ENCODE results near the gene CEMP1.

The CEMP1 gene

DNA sequence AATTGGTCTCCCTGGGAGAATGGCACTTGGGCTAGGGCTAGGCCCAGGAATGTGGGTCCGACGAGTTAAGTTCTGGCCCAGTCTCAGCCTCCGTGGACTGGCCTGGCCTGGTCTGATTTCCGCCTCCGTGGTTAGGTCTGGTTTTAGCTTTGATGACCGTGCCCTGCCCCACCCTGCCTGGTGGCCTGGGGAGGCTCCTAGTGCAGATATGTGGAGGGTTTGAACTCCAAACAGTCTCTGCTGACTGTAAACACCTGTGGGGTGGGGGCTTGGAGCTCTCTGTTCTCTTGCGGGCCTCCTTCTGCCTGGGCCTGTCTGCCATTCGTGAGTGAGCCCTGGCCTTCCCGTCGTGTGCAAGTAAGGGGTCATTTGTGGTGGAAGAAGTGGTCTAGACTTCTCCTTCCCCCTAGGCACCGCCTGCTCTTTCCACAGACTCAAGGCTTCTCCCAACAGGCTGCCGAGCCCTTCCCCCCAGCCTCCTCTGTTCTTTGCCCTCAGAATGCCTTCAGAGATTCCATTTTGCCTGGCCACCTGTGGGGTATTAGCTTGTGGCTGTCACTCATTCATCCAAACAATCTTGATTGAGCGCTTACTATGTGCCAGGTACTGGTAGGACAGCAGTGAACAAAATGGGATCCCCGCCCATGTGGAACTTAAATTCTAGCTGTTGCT lies 15.9 kb downstream of the CEMP1 start:
- peaks cover 56% of the 10 kb centered on the region for H4K20me1 ChIP-seq (ENCODE audit: insufficient read depth, low read length)
- no peaks in the 10 kb centered on the region for H3K9me3 ChIP-seq (ENCODE audit: insufficient read depth, low read length)
- no peak for TF ChIP-seq EZH2phosphoT487 (IDR thresholded peaks at IDR 0.05; ENCODE audit: low read depth)
- TF ChIP-seq, protein P1, sequence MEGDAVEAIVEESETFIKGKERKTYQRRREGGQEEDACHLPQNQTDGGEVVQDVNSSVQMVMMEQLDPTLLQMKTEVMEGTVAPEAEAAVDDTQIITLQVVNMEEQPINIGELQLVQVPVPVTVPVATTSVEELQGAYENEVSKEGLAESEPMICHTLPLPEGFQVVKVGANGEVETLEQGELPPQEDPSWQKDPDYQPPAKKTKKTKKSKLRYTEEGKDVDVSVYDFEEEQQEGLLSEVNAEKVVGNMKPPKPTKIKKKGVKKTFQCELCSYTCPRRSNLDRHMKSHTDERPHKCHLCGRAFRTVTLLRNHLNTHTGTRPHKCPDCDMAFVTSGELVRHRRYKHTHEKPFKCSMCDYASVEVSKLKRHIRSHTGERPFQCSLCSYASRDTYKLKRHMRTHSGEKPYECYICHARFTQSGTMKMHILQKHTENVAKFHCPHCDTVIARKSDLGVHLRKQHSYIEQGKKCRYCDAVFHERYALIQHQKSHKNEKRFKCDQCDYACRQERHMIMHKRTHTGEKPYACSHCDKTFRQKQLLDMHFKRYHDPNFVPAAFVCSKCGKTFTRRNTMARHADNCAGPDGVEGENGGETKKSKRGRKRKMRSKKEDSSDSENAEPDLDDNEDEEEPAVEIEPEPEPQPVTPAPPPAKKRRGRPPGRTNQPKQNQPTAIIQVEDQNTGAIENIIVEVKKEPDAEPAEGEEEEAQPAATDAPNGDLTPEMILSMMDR (IDR thresholded peaks at IDR 0.05; ENCODE audit: low read depth, low read length) = no peak
- no peaks in the 10 kb centered on the region for H3K27me3 ChIP-seq (ENCODE audit: low read depth, low read length)
- H3K79me2 ChIP-seq (ENCODE audit: low read length) = peaks cover 63% of the 10 kb centered on the region
- H2AFZ ChIP-seq (ENCODE audit: low read depth, low read length) = no peak overlapping the region
- peak overlapping the region; percentile 53 for H3K27ac ChIP-seq (ENCODE audit: low read length)
- peak overlapping the region; percentile 100 for H3K4me3 ChIP-seq (ENCODE audit: low read length)
- peaks cover 5% of the 10 kb centered on the region for H3K36me3 ChIP-seq (replicated peaks; ENCODE audit: low read depth, low read length)
- peaks cover 49% of the 10 kb centered on the region for H3K4me1 ChIP-seq (ENCODE audit: low read length)
- H3K4me2 ChIP-seq (ENCODE audit: low read length) = peak overlapping the region; percentile 100
- peak overlapping the region; percentile 97 for H3K9ac ChIP-seq (ENCODE audit: low read length)

DNA sequence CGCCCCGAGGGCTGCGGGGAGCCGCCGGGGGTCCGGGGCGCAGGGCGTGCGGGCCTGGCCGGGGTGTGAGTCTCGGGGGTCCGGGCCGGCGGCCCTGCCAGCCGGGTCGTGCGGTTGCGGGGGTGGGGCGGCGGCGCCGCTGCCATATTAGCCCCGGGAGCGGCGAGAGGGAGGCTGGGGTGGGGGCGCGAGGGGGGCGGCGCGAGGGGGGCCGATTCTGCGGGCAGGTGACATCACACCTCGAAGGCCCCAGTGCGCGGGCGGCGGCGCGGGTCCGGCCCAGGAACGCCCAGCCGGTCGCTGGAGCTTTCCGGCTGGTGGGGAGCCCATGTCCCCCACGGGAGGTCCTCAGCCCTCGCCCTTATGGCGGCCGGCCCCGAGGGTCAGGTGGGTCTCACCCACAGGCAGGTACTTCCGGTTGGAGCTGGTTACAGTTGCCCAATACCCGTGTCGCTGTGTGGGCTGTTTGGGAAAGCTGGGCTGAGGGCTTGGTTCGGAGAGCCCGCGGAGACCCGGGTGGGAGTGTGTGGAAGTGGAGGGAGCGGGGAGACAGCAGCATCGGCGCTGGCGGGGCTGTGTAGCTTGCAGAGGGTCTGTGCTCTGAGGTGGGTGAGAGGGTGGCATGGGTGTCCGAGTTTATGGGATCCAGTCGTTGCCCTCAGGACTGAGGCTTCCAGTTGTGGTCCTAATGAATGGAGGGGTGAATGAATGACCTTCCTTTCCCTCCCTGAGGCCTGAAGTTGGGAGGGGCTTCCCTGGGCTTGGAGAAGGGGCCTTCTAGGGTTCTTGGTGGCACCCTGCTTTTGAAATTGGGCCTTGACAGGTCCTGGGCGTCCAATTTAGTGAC lies 16.7 kb downstream of the CEMP1 start:
- H3K4me2 ChIP-seq (ENCODE audit: low read length) = peak overlapping the region; percentile 100
- H3K36me3 ChIP-seq (replicated peaks; ENCODE audit: low read depth, low read length) = peaks cover 5% of the 10 kb centered on the region
- H3K27ac ChIP-seq (ENCODE audit: low read length) = peak overlapping the region; percentile 67
- TF ChIP-seq, protein P1 (IDR thresholded peaks at IDR 0.05; ENCODE audit: low read depth, low read length) = no peak
- no peak for TF ChIP-seq EZH2phosphoT487 (IDR thresholded peaks at IDR 0.05; ENCODE audit: low read depth)
- H3K4me3 ChIP-seq (ENCODE audit: low read length) = peak overlapping the region; percentile 100
- H3K79me2 ChIP-seq (ENCODE audit: low read length) = peaks cover 60% of the 10 kb centered on the region
- H2AFZ ChIP-seq (ENCODE audit: low read depth, low read length) = no peak overlapping the region
- H3K9me3 ChIP-seq (ENCODE audit: insufficient read depth, low read length) = no peaks in the 10 kb centered on the region
- no peaks in the 10 kb centered on the region for H3K27me3 ChIP-seq (ENCODE audit: low read depth, low read length)
- peaks cover 54% of the 10 kb centered on the region for H3K4me1 ChIP-seq (ENCODE audit: low read length)
- peaks cover 52% of the 10 kb centered on the region for H4K20me1 ChIP-seq (ENCODE audit: insufficient read depth, low read length)
- H3K9ac ChIP-seq (ENCODE audit: low read length) = peak overlapping the region; percentile 97

DNA sequence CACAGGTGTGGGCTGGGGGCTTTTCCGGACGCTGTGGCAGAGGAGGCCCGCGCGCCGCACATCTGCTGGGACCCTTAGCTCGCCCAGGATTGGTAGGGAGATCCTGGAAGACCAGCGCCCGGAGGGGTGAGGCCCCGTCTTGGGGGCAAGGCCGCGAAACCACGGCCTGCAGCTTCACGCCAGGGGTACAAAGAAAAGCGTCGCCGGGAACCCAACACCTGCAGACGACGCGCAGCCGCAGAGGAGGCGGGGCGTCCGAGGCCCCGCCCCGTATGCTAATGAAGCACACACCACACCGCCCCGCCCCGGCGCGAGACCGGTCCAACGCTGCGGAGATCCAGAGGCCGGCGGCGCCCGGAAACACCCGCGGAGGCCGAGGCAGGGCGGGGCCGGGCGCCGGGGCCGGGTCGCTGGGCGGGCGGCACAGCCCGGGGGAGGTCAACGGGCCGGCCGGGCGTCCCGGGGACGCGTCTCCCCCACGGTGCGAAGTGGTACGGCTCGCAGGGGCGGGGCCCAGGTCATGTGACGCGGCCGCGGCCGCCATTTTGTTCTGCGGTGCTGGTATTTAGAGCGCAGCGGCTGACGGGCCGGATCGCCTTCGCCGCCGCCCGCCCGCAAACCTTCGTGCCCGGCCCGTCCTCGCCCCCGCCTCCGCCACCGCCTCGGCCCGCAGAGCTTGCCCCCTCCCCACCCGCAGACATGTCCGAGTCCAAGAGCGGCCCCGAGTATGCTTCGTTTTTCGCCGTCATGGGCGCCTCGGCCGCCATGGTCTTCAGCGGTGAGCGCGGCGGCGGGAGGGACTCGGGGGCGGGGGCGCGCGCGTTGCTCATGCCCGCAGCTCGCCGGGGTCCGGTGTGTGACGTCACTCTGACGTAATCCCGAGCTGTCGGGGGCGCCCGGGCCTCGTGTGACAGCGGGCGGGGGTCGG lies 17.5 kb downstream of the CEMP1 start, which contains the start of gene ATP6V0C:
Gene ATP6V0C (plus strand): TSS at position 548 of the 928 bp plus-strand sequence. CDS start 152 bp downstream, at position 700.
- Histone ChIP-seq H3K79me2 (ENCODE audit: low read length) (peaks cover 51% of the 10 kb centered on the region), H3K4me1 (ENCODE audit: low read length) (peaks cover 63% of the 10 kb centered on the region), H3K4me2 (ENCODE audit: low read length) (peak within 1 kb of the TSS; percentile 100), H3K27ac (ENCODE audit: low read length) (peak within 1 kb of the TSS; percentile 67), H3K36me3 (replicated peaks; ENCODE audit: low read depth, low read length) (peaks cover 5% of the 10 kb centered on the region), H2AFZ (ENCODE audit: low read depth, low read length) (no peak within 1 kb of the TSS), H4K20me1 (ENCODE audit: insufficient read depth, low read length) (peaks cover 43% of the 10 kb centered on the region), H3K9me3 (ENCODE audit: insufficient read depth, low read length) (no peaks in the 10 kb centered on the region), H3K4me3 (ENCODE audit: low read length) (peak within 1 kb of the TSS; percentile 100), H3K27me3 (ENCODE audit: low read depth, low read length) (no peaks in the 10 kb centered on the region), H3K9ac (ENCODE audit: low read length) (peak within 1 kb of the TSS; percentile 97)
- TF ChIP-seq, protein P1 (IDR thresholded peaks at IDR 0.05; ENCODE audit: low read depth, low read length) = no peak
- TF ChIP-seq EZH2phosphoT487 (IDR thresholded peaks at IDR 0.05; ENCODE audit: low read depth) = no peak
